ENCODE data around the gene CNTNAP2.

The CNTNAP2 gene

GRCh38 chr7:147646568-147646967 is 1530.0 kb downstream of the CNTNAP2 start:
- H3K4me3 ChIP-seq (ENCODE audit: low read depth, low read length), result no peak overlapping the region
- TF ChIP-seq, protein P1, sequence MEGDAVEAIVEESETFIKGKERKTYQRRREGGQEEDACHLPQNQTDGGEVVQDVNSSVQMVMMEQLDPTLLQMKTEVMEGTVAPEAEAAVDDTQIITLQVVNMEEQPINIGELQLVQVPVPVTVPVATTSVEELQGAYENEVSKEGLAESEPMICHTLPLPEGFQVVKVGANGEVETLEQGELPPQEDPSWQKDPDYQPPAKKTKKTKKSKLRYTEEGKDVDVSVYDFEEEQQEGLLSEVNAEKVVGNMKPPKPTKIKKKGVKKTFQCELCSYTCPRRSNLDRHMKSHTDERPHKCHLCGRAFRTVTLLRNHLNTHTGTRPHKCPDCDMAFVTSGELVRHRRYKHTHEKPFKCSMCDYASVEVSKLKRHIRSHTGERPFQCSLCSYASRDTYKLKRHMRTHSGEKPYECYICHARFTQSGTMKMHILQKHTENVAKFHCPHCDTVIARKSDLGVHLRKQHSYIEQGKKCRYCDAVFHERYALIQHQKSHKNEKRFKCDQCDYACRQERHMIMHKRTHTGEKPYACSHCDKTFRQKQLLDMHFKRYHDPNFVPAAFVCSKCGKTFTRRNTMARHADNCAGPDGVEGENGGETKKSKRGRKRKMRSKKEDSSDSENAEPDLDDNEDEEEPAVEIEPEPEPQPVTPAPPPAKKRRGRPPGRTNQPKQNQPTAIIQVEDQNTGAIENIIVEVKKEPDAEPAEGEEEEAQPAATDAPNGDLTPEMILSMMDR (conservative IDR thresholded peaks at IDR 0.05; ENCODE audit: low read depth, low read length), result no peak
- DNase-seq (ENCODE audit: low read depth), result no peak

DNA sequence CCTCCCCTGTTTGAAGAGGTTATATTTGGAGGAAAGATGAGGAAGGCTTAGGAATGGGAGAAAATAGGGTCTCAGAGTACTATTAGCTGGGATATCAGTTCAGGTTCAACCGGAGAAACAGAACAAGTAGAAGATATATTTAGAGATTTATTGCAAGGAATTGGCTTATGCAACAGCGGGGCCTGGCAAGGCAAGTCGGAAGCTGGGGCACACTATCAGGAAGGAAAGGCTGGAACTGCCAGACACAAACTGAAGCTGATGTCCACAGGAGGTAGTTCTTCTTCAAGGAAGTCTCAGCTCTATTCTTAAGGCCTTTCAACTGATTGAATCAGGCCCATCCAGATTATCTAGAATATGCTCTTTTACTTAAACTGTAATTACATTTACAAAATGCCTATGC is 1534.4 kb downstream of the CNTNAP2 start:
- TF ChIP-seq, protein P1 (conservative IDR thresholded peaks at IDR 0.05; ENCODE audit: low read depth, low read length), result no peak
- no peak for DNase-seq (ENCODE audit: low read depth)
- H3K4me3 ChIP-seq (ENCODE audit: low read depth, low read length), result no peak overlapping the region

- no peak overlapping the region for H3K4me3 ChIP-seq (ENCODE audit: low read depth, low read length)
- DNase-seq (ENCODE audit: low read depth), result no peak
- TF ChIP-seq, protein P1 (conservative IDR thresholded peaks at IDR 0.05; ENCODE audit: low read depth, low read length), result no peak
Observed at GRCh38 chr7:147651601-147652000, 1535.0 kb downstream of the CNTNAP2 start.

DNA sequence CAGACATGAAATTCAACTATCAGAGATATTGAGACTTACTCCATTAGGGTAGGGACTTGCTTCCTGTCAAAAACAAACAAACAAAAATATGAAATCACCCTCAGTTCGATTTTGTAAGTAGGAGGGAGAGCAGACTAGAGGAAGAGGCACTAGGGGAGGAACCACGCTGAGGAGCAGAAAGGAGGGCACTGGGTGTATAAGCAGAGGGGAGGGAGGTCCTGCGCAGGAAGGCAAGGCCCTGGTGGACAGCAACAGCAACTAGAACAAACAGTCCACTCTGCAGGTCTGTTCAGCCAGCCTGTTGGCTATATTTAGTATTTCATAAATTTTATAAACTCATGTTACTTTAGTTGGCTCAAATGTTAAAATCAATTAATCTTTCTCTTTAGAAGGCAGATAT is 1536.9 kb downstream of the CNTNAP2 start:
- H3K4me3 ChIP-seq (ENCODE audit: low read depth, low read length), result no peak overlapping the region
- no peak for DNase-seq (ENCODE audit: low read depth)
- TF ChIP-seq, protein P1 (conservative IDR thresholded peaks at IDR 0.05; ENCODE audit: low read depth, low read length), result no peak

DNA sequence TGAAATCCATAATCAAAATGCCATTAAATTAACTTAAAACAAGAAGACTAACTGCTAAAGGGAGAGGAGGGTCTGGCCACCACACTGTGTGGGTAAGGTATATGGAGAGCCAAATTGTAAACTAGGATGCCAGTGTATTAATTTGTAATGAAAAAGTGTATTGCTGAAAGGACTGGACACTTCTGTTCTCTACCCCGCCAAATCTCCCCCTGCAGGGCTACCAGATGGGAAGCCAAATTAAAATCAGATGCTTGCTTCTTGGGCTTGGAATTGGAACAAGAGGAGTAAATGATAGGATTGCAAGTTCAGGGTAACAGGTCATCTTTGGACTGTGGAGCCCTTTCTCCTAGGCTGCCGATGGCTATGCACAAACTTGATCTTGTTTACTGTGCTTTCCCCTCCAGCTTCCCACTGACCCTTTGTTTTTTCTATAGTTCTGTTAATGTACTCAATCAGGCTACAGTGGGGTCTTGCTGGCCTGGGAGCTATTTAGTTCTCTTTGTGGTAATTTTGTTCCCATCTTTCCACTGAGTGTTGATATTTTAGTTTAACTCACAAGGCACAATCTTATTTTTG is 1541.9 kb downstream of the CNTNAP2 start:
- DNase-seq (ENCODE audit: low read depth), result no peak
- TF ChIP-seq, protein P1 (conservative IDR thresholded peaks at IDR 0.05; ENCODE audit: low read depth, low read length), result no peak

DNA sequence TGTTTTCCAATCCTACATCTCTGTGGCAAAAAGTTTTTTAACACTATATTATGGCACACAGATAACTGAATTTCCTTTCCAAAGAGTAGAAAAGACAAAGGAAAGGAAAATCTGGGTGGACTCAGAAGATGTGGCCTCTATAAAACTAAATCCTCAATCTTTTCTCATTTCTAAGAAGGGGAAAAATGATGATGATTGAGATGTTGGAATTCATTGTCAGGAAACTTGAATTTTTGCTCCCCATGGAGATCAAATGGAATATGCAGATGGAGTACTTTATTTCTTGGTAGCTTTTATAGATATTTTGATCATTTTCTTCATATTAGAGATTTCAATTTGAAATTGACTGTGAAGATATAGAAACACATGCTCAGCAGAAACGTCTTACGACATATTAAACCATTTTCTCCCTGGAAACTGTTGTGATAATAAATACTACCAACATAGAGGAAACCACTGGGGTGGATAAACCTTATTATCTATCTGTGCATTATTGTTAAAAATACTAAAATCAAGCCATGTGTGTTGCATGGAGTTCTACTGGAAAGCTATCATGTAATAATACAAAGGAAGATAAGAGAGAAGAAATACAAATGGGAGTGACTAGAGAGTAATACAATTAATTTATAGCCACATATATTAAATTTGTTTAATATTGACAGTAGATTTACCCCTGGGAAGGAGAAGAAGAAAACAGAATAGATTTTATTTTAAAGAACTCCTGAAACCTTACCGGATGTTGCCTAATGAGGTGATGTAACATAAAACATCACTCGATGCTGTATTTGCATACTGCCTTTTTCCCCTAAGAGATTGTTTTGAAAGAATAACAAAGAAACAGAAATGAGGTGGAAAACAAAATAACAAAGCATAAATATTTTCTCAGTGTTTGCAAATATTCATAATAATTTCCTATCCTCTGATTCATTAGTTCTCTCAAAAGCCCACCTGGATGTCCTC is 1542.7 kb downstream of the CNTNAP2 start:
- no peak for DNase-seq (ENCODE audit: low read depth)
- H3K4me3 ChIP-seq (ENCODE audit: low read depth, low read length), result no peak overlapping the region
- TF ChIP-seq, protein P1 (conservative IDR thresholded peaks at IDR 0.05; ENCODE audit: low read depth, low read length), result no peak

More for the DNA sequence above, 1541.9 kb downstream of the CNTNAP2 start:
- no peak overlapping the region for H3K4me3 ChIP-seq (ENCODE audit: low read depth, low read length)

Measured in choroid plexus epithelial cell (primary cell).